Airway epithelial cell (primary cell): Measurements from ENCODE around the gene PREX1. TPM values are rescaled to one million over a fixed set of nuclear protein-coding genes. Genes with fewer than 3 reads are reported as not detected.

ENCODE experiments used
- total RNA-seq: library from RNA; depleted of rRNA; stranded (reverse); fragments of >200 nt; gene quantifications from 2 replicates; pipeline ENCODE4 v1.2.3, GENCODE V29; 2015

Gene PREX1
- 0.19 and 0.56 TPM in 2 replicates for total RNA-seq

GRCh38 chr20:48827855-48828733, at the start of gene PREX1:
PREX1 (minus strand) TSS chr20:48827999; CDS start chr20:48827860, 139 bp downstream.

Other genes starting within 250 kb of the PREX1 start
- 13.1 and 16.5 TPM in 2 replicates for gene ARFGEF2, start 93.7 kb upstream of the PREX1 start, total RNA-seq
- 123 and 150 TPM in 2 replicates for gene CSE1L, start 218.3 kb upstream of the PREX1 start, total RNA-seq